ENCODE data around the gene TRIM72. TPM values are rescaled to one million over a fixed set of nuclear protein-coding genes. Genes with fewer than 3 reads are reported as not detected.

The TRIM72 gene
- total and polyA plus RNA-seq, 9 of the 15 experiments (the other 6 are each of a cell fraction or from before 2014, with no cell fraction given): under 0.01 TPM; not detected in 8

DNA sequence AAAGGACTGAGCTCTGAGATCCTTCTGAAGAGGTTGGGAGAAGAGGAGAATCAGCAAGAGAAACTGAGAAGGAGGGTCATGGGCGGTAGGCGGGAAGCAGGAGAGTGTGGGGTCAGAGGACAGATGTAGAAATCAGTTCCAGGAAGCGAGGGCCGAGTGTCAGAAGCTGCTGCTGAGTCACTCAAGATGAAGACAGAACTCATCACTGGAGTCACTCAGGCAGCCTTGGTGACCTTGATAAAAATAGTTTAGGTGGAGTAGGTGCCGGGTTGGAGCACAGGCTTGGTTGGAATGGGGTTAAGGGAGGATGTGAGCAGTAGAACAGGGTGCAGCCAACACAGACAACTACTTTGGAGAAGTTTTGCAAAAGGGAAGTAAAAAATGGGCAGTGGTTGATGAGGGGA is 39.7 kb downstream of the TRIM72 start (continued):
- TF ChIP-seq ZBTB33 (CRISPR knock-in tag; IDR thresholded peaks at IDR 0.05): 0 out of 2 replicates have a peak, but pooled peaks have one; percentile 29
- no peak for TF ChIP-seq ZNF785 (CRISPR knock-in tag; IDR thresholded peaks at IDR 0.05)
- no peak for TF ChIP-seq SMAD2 (IDR thresholded peaks at IDR 0.05; ENCODE audit: low read depth, low read length)
- no peak for TF ChIP-seq ZNF143 (CRISPR knock-in tag; IDR thresholded peaks at IDR 0.05)
- TF ChIP-seq BRCA1 (IDR thresholded peaks at IDR 0.05): no peak
- no peak for TF ChIP-seq BRCA1 (CRISPR knock-in tag; IDR thresholded peaks at IDR 0.05)
- no peak for TF ChIP-seq ADNP (tag; IDR thresholded peaks at IDR 0.05)
- no peak for TF ChIP-seq GATAD2B (IDR thresholded peaks at IDR 0.05; ENCODE audit: borderline replicate concordance)
- TF ChIP-seq TRIM24 (IDR thresholded peaks at IDR 0.05): peak; percentile 77 to 92
- TF ChIP-seq ZNF133 (CRISPR knock-in tag; IDR thresholded peaks at IDR 0.05): no peak
- TF ChIP-seq SMAD1 (IDR thresholded peaks at IDR 0.05; ENCODE audit: low read depth, low read length, partially characterized antibody): no peak
- TF ChIP-seq KLF6 (CRISPR knock-in tag; IDR thresholded peaks at IDR 0.05; ENCODE audit: borderline replicate concordance): no peak
- peak in 1 of 2 experiments; percentile 46; a peak in 1 of 4 replicates for TF ChIP-seq MAZ (CRISPR knock-in tag; conservative IDR thresholded peaks at IDR 0.05 in 1 of 2, IDR thresholded peaks at IDR 0.05 in 1 of 2)
- no peak for TF ChIP-seq ZNF124 (CRISPR knock-in tag; IDR thresholded peaks at IDR 0.05)
- TF ChIP-seq STAG1 (CRISPR knock-in tag; IDR thresholded peaks at IDR 0.05; ENCODE audit: borderline replicate concordance): no peak
- no peak for TF ChIP-seq RBFOX2 (IDR thresholded peaks at IDR 0.05; ENCODE audit: low read depth, low read length)
- peak; percentile 95 for TF ChIP-seq JUND (IDR thresholded peaks at IDR 0.05; ENCODE audit: borderline replicate concordance, low read depth, low read length)
- TF ChIP-seq JUND (tag; IDR thresholded peaks at IDR 0.05; ENCODE audit: borderline replicate concordance, low read depth, low read length): peak; percentile 89; the same call in 2 of the 3 replicates
- TF ChIP-seq CHD4 (IDR thresholded peaks at IDR 0.05; ENCODE audit: insufficient read depth, insufficient replicate concordance, low read depth, low read length, poor library complexity, severe bottlenecking): no peak
- no peak for TF ChIP-seq NFYB (IDR thresholded peaks at IDR 0.05; ENCODE audit: extremely low read depth, insufficient read length)
- peak; percentile 37 for TF ChIP-seq NEUROD1 (IDR thresholded peaks at IDR 0.05; ENCODE audit: borderline replicate concordance, low read depth, low read length, partially characterized antibody)
- TF ChIP-seq RCOR1 (IDR thresholded peaks at IDR 0.05; ENCODE audit: borderline replicate concordance in 1 of 2, low read depth in 2 of 2, low read length in 2 of 2): peak; percentile 86 to 99
- no peak for TF ChIP-seq ETV5 (CRISPR knock-in tag; IDR thresholded peaks at IDR 0.05; ENCODE audit: low read depth)
- no peak for TF ChIP-seq HNRNPL (IDR thresholded peaks at IDR 0.05; ENCODE audit: low read depth, low read length)
- no peak for TF ChIP-seq ZNF3 (CRISPR knock-in tag; IDR thresholded peaks at IDR 0.05)
- no peak for TF ChIP-seq CBX5 (IDR thresholded peaks at IDR 0.05; ENCODE audit: borderline replicate concordance, low read depth)
- no peak for TF ChIP-seq ZNF830 (CRISPR knock-in tag; IDR thresholded peaks at IDR 0.05)
- TF ChIP-seq, protein P1, sequence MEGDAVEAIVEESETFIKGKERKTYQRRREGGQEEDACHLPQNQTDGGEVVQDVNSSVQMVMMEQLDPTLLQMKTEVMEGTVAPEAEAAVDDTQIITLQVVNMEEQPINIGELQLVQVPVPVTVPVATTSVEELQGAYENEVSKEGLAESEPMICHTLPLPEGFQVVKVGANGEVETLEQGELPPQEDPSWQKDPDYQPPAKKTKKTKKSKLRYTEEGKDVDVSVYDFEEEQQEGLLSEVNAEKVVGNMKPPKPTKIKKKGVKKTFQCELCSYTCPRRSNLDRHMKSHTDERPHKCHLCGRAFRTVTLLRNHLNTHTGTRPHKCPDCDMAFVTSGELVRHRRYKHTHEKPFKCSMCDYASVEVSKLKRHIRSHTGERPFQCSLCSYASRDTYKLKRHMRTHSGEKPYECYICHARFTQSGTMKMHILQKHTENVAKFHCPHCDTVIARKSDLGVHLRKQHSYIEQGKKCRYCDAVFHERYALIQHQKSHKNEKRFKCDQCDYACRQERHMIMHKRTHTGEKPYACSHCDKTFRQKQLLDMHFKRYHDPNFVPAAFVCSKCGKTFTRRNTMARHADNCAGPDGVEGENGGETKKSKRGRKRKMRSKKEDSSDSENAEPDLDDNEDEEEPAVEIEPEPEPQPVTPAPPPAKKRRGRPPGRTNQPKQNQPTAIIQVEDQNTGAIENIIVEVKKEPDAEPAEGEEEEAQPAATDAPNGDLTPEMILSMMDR (IDR thresholded peaks at IDR 0.05 in 2 of 3, conservative IDR thresholded peaks at IDR 0.05 in 1 of 3; ENCODE audit: insufficient read depth in 2 of 3, low read depth in 1 of 3, low read length in 3 of 3): no peak; a peak in 1 of 6 replicates
- peak; percentile 98 to 99 for TF ChIP-seq KDM1A (IDR thresholded peaks at IDR 0.05)

Measured in K562 (cell line).